Activated naive CD4-positive, alpha-beta T cell treated with Interleukin-2 at 50 U/mL for 16 hours (primary cell): ENCODE measurements around the gene IFITM10.
"Not testable (repeated sequence)": the region's sequence is repeated elsewhere in the genome, so short reads cannot be mapped to it uniquely, and the experiment has no call there.

Source experiments
- DNase-seq: peaks from one replicate; pipeline ENCODE4 v3.0.0-alpha.2; 2020

Gene IFITM10

GRCh38 chr11:1705126-1706052 is 45.0 kb downstream of the IFITM10 start:
- no peak for DNase-seq

- no peak for DNase-seq
Observed at GRCh38 chr11:1703146-1703545, 47.2 kb downstream of the IFITM10 start.

DNA sequence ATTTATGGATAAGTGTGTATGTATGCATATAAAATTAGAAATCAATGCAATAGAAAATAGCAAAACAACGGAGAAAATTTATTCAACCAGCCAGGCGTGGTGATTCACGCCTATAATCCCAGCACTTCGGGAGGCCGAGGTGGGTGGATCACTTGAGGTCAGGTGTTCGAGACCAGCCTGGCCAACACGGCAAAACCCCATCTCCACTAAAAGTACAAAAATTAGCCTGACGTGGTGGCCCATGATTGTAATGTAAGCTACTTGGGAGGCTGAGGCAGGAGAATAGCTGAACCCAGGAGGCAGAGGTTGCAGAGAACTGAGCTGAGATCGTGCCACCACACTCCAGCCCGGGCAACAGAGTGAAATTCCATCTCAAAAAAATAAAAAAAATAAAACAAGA is 47.9 kb downstream of the IFITM10 start:
- no peak for DNase-seq

DNA sequence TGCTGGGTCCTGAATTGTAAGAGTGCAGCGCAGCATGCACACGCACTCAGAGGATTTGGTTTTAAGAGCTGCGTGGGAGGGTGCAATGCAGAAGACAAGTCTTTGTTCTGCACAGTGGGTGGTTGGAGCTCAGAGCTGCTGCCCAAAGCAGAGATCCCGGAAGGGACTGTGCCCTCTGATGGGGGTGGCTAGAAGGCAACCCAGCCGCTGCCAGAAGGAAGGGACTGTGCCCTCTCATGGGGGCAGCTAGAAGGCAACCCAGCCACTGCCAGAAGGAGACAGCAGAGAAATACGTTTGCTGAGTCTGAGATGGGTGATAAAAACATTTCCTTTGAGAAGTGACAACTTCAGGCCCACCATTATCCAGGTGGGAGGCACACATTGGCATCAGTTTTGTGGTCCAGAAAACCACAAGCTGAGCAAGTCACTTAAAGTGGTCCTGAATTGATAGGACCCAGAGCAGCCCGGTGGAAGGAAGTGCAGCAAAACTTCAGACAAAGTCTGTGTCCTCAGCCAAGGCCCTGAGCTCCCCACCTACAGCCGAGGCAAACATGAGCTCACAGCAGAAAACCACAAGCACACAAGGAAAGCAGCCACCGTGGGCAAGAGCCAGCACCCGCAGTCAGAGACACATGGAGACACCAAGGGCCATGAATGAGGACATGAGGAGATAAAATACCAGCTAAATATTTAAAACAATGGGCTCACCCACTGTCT is 49.1 kb downstream of the IFITM10 start:
- no peak for DNase-seq

DNA sequence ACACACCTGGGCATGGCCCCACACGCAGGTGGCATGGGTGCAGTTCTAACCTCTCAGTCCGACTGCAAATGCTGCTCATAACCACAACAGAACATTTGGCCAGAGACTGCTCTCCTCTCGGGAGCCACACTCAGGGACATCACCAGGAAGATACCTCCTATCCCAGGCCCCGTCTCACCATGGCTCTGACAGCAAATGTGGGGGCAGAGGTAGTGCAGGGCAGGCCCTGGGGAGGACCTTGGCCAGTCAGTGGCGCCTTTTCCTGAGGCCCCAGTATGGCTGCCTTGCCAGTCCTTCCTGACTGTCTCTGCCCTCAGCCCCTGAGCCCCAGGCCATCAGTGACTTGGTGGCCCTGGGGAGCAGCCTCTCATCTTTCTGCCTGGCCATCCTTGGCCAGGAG is 50.6 kb downstream of the IFITM10 start:
- no peak for DNase-seq

GRCh38 chr11:1696608-1697570 is 53.5 kb downstream of the IFITM10 start, which contains the start of gene KRTAP5-6:
Gene KRTAP5-6, plus strand, starts transcription at chr11:1697195. Its CDS starts 51 bp downstream, at chr11:1697246.
- DNase-seq, result no peak

GRCh38 chr11:1695548-1696108 is 54.8 kb downstream of the IFITM10 start:
- no peak for DNase-seq

DNA sequence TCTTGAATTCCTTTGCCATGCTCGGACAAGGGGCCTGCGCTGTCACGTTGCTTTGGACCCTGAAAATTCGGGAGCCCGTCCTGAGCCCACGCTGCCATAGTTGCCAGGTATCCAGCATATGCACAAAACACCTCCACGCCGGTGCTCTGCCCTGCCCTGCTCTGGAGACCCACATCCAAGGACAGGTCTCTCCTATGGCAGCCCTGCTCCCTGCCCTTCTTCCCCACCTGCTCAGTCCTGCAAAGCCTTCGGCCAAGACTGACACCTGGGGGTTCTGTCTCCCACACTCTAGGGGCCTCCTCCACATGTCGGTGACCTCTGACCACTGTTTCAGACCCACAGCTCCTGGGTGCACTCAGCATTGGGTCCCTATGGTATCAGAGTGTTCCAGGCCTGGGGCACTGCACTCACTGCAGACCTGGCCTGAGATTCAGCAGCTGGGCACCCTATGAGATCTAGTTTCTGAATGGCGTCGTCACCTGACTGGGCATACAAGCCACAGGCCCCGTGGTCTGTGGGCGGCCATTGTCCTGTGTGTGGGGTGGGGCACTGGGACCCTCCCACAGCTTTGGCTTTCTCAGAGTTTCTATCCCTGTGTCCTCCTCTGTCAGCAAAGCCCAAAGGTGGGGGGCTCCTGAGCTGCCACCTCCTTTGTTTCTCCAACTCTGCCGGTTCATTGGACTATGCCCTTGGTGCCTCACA is 55.4 kb downstream of the IFITM10 start:
- no peak for DNase-seq

- peak; percentile 82 for DNase-seq
Observed at GRCh38 chr11:1694064-1694845, 56.1 kb downstream of the IFITM10 start.

- DNase-seq, result peak; percentile 76
Observed at GRCh38 chr11:1693327-1694063, 56.9 kb downstream of the IFITM10 start.

GRCh38 chr11:1692708-1693326 is 57.6 kb downstream of the IFITM10 start:
- no peak for DNase-seq

DNA sequence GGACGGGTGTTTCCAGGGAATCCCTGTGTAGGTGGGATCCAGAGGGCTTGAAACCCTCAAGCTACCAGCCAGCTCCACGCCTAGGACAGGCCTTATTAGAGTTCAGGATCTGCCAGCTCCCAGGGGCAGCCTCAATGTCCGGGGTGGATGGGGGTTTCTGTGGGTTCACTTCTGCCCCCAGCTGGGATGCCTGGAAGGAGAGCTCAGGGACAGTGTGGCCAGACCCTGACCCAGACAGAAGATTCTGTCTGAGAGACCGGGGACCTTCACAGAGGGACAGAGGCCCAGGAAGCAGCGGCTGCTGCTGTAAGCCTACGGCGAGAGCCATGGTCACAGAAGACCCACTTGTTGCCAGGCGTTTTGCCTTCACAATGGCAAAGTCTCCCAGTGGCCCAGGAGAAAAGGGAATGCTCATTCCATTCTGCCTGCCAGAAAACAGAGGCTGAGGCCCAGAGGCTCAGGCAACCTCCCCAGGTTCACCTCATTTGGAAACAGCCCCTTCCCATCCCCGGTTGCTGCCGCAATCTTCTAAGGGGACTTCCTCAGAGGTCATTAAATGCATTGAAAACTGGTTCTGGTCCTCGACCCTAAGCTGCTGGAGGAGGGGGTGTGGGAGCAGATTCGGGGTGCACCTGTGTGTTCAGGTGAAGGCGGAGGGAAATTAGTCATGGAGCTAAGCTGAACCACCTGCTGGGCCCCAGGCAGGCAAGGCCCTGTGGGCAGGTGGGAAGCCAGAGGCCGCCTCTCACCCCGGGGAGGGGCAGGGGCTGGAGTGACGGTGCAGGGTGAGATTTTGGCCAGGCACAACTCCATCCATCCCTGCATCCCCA is 58.3 kb downstream of the IFITM10 start:
- no peak for DNase-seq

- no peak for DNase-seq
Observed at GRCh38 chr11:1691026-1691877, 59.1 kb downstream of the IFITM10 start.

DNA sequence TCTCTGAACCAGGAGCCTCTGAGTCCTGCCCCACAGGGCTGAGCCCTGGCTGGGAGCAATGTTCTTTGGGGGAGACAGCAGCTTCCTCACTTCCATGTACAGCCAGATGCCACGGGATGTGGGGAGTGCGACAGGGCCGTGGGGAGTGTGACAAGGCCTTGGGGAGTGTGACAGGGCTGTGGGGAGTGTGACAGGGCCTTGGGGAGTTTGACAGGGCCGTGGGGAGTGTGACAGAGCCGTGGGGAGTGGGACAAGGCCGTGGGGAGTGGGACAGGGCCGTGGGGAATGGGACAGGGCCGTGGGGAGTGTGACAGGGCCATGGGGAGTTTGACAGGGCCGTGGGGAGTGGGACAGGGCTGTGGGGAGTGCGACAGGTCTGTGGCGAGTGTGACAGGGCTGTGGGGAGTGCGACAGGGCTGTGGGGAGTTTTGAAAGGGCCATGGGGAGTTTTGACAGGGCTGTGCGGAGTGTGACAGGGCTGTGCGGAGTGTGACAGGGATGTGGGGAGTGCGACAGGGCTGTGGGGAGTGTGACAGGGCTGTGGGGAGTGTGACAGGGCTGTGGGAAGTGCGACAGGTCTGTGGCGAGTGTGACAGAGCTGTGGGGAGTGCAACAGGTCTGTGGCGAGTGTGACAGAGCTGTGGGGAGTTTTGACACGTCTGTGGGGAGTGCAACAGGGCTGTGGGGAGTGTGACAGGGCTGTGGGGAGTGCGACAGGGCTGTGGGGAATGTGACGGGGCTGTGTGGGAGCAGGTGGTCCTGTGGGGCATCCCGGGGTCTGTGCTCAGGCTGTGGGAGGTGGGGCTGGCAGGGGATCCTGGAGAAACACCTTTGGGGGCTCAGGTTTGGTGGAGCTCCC is 60.0 kb downstream of the IFITM10 start:
- DNase-seq, result no peak

DNA sequence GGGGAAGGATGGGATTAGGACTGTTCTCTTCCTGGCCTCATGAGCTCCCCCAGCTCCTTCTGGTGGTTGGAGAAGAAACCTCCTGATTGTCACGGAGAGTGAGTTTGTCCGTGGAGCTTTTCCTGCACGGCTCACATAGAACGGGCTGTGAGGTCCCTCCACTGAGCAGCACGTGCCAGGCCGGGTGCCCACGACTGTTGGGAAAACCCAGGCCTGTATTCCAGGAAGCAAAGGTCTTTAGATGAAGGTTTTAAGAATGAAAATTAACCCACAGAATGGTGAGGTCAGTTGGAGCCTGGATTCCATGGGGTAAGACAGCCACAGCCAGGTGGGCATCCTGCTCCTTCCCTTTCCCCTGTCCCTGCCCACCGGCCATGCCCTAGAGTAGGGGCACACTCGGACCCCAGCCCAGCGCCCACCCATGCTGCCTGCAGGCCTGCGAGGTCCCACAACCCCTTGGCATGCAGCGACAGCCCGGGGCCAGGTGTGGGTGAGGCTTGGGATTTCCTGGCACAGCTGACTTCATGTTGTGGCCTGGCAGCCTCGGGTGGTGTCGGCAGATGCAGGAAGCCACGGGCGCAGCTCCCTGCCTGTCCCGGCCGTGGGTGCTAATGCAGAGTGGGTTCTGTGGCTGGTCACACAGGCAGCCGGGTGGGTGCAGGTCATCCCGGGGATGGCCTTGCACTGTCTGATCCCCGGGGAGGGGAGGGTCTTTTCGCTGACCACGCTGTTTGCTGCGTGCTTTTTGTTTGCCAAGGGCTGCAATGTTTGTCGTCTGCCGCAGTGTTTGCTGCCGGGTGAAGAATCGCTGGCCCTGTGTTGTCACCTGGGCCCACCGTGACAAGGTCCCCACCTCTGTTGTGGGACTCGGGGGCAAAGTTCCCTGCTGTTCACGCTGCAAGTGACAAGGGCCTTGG is 60.9 kb downstream of the IFITM10 start:
- DNase-seq, result not testable (repeated sequence)
